SJSA1 (cell line): Measurements from ENCODE around the gene B4GALT7. TPM values are rescaled to one million over a fixed set of nuclear protein-coding genes. Genes with fewer than 3 reads are reported as not detected.
"Not testable (repeated sequence)": the region's sequence is repeated elsewhere in the genome, so short reads cannot be mapped to it uniquely, and the experiment has no call there.

Experiments
- DNase-seq, 2 experiments: peaks; one replicate each; pipeline ENCODE4 v3.0.0-alpha.2; 2015 to 2020; ENCODE audit warnings: low spot score in 2 of 2, low read depth in 1 of 2
- H3K27ac ChIP-seq: fragments of 250-450 bp; sonication (Bioruptor Pico); 2 replicates; pipeline ENCODE4 v1.5.1; 2020; ENCODE audit warnings: mild to moderate bottlenecking, moderate library complexity
- H3K27me3 ChIP-seq: fragments of 250-450 bp; sonication (Bioruptor Pico); replicated peaks from 2 replicates; pipeline ENCODE4 v1.5.1; 2020; ENCODE audit warnings: mild to moderate bottlenecking, moderate library complexity
- H3K36me3 ChIP-seq: fragments of 250-450 bp; sonication (Bioruptor Pico); 2 replicates; pipeline ENCODE4 v1.5.1; 2020; ENCODE audit warnings: mild to moderate bottlenecking
- H3K4me1 ChIP-seq: fragments of 250-450 bp; sonication (Bioruptor Pico); replicated peaks from 2 replicates; pipeline ENCODE4 v1.6.1; 2021; ENCODE audit warnings: mild to moderate bottlenecking
- H3K4me3 ChIP-seq: fragments of 250-450 bp; sonication (Bioruptor Pico); 2 replicates; pipeline ENCODE4 v1.5.1; 2020; ENCODE audit warnings: mild to moderate bottlenecking
- H3K9me3 ChIP-seq: fragments of 250-450 bp; sonication (Bioruptor Pico); replicated peaks from 2 replicates; pipeline ENCODE4 v1.5.1; 2020; ENCODE audit warnings: mild to moderate bottlenecking
- total RNA-seq: library from RNA; depleted of rRNA; stranded (reverse); fragments of >200 nt; shearing (Covaris generic); gene quantifications from 2 replicates; pipeline ENCODE4 v1.2.3, GENCODE V29; 2014; rRNA removed

Gene B4GALT7
- total RNA-seq, 1 experiment from 2014 or later, result 53.0 TPM

DNA sequence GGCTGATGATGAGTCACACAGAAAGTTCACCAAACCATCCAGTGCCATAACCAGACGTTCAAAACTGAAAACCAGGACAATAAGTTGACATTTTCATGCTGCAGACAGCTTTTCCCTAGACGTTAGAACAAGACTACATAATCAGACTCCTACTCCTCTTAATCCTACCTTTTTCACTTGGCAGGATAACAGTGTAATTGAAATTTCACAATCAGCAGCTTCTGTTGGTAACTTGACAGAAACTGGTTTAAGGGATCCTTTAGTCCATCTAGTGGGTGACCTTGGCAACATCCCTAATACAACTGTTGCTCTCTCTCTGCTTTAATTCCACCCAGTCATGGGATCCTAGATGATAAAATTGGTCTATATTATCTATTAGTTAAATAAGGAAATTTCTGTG, 57.9 kb downstream of the B4GALT7 start:
- not testable (repeated sequence) for H3K36me3 ChIP-seq, DNase-seq, H3K4me3 ChIP-seq, H3K27me3 ChIP-seq, H3K27ac ChIP-seq, H3K4me1 ChIP-seq, H3K9me3 ChIP-seq

DNA sequence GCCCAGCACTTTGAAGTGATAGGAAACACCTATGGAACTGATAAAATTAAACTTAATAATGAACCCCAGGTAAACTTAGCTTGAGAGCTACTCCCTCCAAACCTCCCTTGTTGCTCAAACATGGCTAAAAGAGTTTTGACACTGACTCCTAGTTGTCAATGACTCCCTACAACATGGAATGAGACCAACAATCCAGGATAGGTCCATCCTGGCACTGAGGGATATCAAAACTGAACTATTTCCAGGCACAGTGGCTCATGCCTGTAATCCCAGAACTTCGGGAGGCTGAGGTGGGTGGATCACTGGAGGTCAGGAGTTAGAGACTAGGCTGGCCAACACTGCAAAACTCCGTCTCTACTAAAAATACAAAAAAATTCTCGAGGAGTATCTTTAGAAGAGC, 58.6 kb downstream of the B4GALT7 start:
- H3K9me3 ChIP-seq, H3K4me1 ChIP-seq, H3K36me3 ChIP-seq, H3K27ac ChIP-seq, H3K4me3 ChIP-seq, H3K27me3 ChIP-seq, DNase-seq: not testable (repeated sequence)

Other genes starting within 250 kb of the B4GALT7 start
- gene LMAN2, start 248.5 kb upstream of the B4GALT7 start, total RNA-seq, result 360 and 397 TPM in 2 replicates
- 1.6 TPM in 1 of 2 replicates, not detected in the other for gene RGS14, start 242.2 kb upstream of the B4GALT7 start, total RNA-seq
- gene SLC34A1, start 215.7 kb upstream of the B4GALT7 start, total RNA-seq, result not detected in 2 replicates
- not detected in 2 replicates for gene PFN3, start 199.5 kb upstream of the B4GALT7 start, total RNA-seq
- 0.74 and 3.9 TPM in 2 replicates for gene F12, start 190.6 kb upstream of the B4GALT7 start, total RNA-seq
- 103 and 113 TPM in 2 replicates for gene GRK6, start 173.5 kb upstream of the B4GALT7 start, total RNA-seq
- gene PRR7, start 153.3 kb upstream of the B4GALT7 start, total RNA-seq, result 7.4 and 12.6 TPM in 2 replicates
- gene DBN1, start 126.5 kb upstream of the B4GALT7 start, total RNA-seq, result 147 and 149 TPM in 2 replicates
- 175 and 274 TPM in 2 replicates for gene PDLIM7, start 102.5 kb upstream of the B4GALT7 start, total RNA-seq
- gene DOK3, start 90.3 kb upstream of the B4GALT7 start, total RNA-seq, result 1.8 and 4.2 TPM in 2 replicates
- gene DDX41, start 83.2 kb upstream of the B4GALT7 start, total RNA-seq, result 131 and 150 TPM in 2 replicates
- 24.9 and 29.9 TPM in 2 replicates for gene FAM193B, start 45.6 kb upstream of the B4GALT7 start, total RNA-seq
- gene TMED9, start 7.9 kb upstream of the B4GALT7 start, total RNA-seq, result 141 and 148 TPM in 2 replicates
- gene FAM153A, start 182.8 kb downstream of the B4GALT7 start, total RNA-seq, result not detected in 2 replicates